Activated CD8-positive, alpha-beta memory T cell treated with anti-CD3 and anti-CD28 coated beads, Interleukin-2, amount 50 U/mL, for 1 hour (primary cell): Measurements from ENCODE around the gene ZNF24.
A peak's percentile ranks its signal among the peaks of the same experiment; 100 is the strongest.

ENCODE experiments used
- DNase-seq: peaks from one replicate; pipeline ENCODE4 v3.0.0-alpha.2; 2020; ENCODE audit errors: extremely low read depth

The ZNF24 gene

GRCh38 chr18:35296060-35296459 is 48.2 kb downstream of the ZNF24 start:
- DNase-seq = no peak

- no peak for DNase-seq
These were observed 53.1 kb downstream of the ZNF24 start for GRCh38 chr18:35291166-35291565.

GRCh38 chr18:35290094-35290735 is 54.0 kb downstream of the ZNF24 start, which contains the start of gene ZSCAN30:
ZSCAN30 (minus strand) TSS chr18:35290229; CDS start chr18:35264352, 25,877 bp downstream.
- DNase-seq = peak; percentile 89

- no peak for DNase-seq
These were observed 54.5 kb downstream of the ZNF24 start for GRCh38 chr18:35289727-35290093.

GRCh38 chr18:35289293-35289692 is 54.9 kb downstream of the ZNF24 start:
- DNase-seq = no peak

GRCh38 chr18:35284841-35285240 is 59.4 kb downstream of the ZNF24 start:
- no peak for DNase-seq

- no peak for DNase-seq
These were observed 60.1 kb downstream of the ZNF24 start for GRCh38 chr18:35283923-35284794.

- DNase-seq = no peak
These were observed 61.9 kb downstream of the ZNF24 start for GRCh38 chr18:35282353-35282752.
